Hepatocyte (in vitro differentiated cells): Measurements from ENCODE around the gene ZNF536.

Experiments
- CTCF ChIP-seq: fragments of 200-600 bp; sonication (generic); IDR thresholded peaks from 2 replicates; pipeline ENCODE4 v1.5.1; 2016; ENCODE audit warnings: antibody characterized with exemption, mild to moderate bottlenecking; ENCODE audit not compliant: poor library complexity
- EZH2 ChIP-seq: fragments of 200-600 bp; sonication (generic); IDR thresholded peaks from 2 replicates; pipeline ENCODE4 v1.6.1; 2016; ENCODE audit warnings: antibody characterized with exemption, mild to moderate bottlenecking, borderline replicate concordance
- EZH2phosphoT487 ChIP-seq: fragments of 200-600 bp; sonication (generic); IDR thresholded peaks from one replicate; pipeline ENCODE4 v1.6.1; 2018; ENCODE audit warnings: antibody characterized with exemption, mild to moderate bottlenecking, low read depth, moderate library complexity; ENCODE audit not compliant: unreplicated experiment, severe bottlenecking

- TF ChIP-seq CTCF = no peak
- TF ChIP-seq EZH2 = no peak
- TF ChIP-seq EZH2phosphoT487 = no peak
Observed at GRCh38 chr19:30371960-30372824, at the start of gene ZNF536.
